Activated effector memory CD4-positive, alpha-beta T cell treated with anti-CD3 and anti-CD28 coated beads, Interleukin-2, amount 50 U/mL, for 16 hours (primary cell): Measurements from ENCODE around the gene SLC25A10.

ENCODE experiments used
- DNase-seq: peaks from one replicate; pipeline ENCODE4 v3.0.0-alpha.2; 2020

The SLC25A10 gene

DNA sequence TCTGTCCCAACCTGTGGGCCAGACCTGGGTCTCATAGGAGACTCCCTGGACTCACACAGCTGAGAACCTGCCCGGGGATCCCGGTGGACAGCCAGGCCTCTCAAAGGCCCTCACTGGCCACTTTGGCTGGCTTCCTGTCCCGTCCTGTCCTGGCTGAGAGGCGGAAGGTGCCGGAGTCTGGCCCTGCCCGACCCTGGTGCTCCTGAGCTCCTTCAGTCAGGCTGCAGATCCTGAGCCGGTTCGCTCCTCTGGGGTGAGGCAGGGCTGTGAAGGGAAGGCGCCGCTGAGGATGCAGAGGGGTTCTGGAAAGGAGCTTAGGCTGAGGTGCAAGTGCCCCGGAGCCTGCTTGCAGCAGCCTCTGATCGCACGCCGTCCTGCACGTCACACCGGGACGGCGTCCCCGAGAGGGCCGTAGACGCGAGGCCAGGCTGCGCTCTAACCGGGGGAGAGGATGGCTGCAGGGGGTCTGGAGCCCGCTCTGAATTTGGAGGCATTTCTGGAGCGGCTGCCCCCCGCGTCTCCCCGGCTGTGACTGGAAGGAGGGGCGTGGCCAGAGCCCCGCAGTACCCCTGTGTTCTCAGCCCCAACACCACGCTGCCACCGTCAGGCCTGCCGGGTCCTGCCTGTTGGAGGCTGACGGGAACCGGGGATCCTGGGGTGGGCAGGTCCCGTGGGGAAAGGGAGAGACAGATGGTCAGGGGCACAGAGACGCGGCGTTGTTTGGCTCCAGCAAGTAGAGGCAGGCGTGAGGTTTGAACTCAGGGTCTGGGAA lies 24.1 kb upstream of the SLC25A10 start:
- DNase-seq: no peak

DNA sequence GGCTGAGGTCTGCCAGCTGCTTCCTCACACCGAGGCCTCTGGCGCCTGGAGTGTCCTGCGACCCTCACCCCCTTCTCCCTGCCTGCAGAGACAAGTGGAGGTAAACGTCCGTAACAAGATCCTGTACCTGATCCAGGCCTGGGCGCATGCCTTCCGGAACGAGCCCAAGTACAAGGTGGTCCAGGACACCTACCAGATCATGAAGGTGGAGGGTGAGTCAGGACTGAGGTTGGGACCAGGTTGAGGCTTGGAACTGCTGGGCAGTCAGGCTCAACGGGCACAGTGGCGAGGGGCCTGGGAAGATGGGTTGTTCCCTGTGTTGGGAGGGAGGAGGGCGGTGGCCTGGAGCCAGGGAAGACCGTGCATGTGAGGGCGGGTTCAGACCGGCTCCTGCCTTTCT lies 23.5 kb upstream of the SLC25A10 start:
- no peak for DNase-seq

GRCh38 chr17:81690066-81690465 lies 22.0 kb upstream of the SLC25A10 start:
- no peak for DNase-seq

- DNase-seq: no peak
Observed at GRCh38 chr17:81690549-81690948, 21.5 kb upstream of the SLC25A10 start.

DNA sequence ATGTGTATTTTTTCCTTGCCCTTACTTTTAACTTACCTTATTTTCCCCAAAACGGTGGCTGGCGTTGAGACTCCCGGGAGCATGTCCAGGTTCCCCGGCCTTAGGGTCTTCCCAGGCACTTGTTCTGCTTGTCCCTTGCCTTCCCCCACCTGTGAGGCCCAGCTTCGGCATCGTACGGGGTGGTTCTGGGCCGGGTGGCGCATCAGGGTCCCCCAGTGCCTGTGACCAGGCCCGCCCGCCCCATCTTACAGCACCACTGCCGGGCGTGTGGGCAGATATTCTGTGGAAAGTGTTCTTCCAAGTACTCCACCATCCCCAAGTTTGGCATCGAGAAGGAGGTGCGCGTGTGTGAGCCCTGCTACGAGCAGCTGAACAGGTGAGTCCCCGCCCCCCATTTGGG lies 20.9 kb upstream of the SLC25A10 start:
- no peak for DNase-seq

GRCh38 chr17:81691608-81692007 lies 20.5 kb upstream of the SLC25A10 start:
- DNase-seq: no peak

DNA sequence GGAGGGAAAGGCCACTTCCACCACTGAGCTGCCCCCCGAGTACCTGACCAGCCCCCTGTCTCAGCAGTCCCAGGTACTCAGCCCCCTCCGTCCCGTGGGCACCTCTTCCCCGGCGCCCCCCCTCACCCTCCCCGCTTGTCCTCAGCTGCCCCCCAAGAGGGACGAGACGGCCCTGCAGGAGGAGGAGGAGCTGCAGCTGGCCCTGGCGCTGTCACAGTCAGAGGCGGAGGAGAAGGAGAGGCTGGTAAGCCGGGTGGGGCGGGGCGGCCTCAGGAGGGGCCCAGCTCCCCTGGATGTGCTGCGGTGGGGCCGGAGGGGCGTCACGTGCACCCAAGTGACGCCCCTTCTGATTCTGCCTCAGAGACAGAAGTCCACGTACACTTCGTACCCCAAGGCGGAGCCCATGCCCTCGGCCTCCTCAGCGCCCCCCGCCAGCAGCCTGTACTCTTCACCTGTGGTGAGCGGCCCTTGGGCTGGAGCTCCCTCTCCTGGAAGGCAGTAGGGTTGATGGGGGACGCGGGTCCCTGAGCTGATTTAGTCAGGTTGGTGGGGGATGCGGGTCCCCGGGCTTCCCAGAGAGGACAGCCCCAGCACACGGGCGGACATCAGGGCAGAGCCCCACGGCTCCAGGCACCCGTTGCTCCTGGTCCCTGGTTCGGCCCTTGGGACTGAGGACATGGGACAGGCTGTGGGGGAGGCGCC lies 18.4 kb upstream of the SLC25A10 start:
- no peak for DNase-seq

DNA sequence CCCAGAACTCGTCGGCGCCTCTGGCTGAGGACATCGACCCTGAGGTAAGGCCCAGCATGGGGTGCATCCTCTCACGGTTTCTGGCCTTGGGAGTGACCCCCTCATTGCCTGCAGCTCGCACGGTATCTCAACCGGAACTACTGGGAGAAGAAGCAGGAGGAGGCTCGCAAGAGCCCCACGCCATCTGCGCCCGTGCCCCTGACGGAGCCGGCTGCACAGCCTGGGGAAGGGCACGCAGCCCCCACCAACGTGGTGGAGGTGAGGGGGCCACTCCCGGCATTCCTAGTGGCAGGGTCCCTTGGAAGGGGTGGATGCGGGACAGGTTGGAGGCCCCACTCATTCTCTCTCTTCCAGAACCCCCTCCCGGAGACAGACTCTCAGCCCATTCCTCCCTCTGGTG lies 17.3 kb upstream of the SLC25A10 start:
- DNase-seq: no peak

DNA sequence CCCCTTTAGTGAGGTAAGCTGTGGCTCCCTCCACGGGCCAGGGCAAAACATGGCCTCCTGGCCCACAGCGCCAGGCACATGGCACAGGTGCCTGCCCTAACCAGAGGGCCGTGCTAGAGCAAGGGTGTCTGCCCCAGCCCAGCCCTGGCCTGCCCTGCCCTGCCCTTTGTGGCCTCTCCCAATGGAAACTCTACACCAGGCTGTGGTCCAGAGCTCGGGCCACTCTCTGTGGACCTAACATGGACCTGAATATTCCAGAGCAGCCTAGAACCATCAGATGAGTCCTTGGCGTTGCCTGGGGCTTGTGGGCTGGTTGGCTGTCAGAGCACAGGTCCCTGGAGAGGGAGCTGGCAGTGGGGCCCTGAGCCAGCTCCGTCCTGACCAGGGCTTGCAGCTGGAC lies 16.9 kb upstream of the SLC25A10 start:
- DNase-seq: no peak

DNA sequence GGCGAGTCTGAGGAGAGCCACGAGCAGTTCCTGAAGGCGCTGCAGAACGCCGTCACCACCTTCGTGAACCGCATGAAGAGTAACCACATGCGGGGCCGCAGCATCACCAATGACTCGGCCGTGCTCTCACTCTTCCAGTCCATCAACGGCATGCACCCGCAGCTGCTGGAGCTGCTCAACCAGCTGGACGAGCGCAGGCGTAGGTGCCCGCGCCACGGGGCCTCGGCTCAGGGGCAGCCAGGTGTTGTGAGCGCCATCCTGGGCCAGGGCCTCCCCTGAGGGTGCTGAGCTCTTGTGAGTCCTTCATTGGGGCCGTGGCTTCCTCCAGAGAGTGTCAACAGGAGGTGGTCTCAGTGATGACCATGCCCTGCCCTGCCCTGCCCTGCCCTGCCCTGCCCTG lies 16.3 kb upstream of the SLC25A10 start:
- no peak for DNase-seq

- DNase-seq: no peak
Observed at GRCh38 chr17:81696218-81696941, 15.7 kb upstream of the SLC25A10 start.

- no peak for DNase-seq
Observed at GRCh38 chr17:81697261-81698044, 14.6 kb upstream of the SLC25A10 start.

GRCh38 chr17:81700353-81701287 lies 11.5 kb upstream of the SLC25A10 start:
- DNase-seq: no peak

DNA sequence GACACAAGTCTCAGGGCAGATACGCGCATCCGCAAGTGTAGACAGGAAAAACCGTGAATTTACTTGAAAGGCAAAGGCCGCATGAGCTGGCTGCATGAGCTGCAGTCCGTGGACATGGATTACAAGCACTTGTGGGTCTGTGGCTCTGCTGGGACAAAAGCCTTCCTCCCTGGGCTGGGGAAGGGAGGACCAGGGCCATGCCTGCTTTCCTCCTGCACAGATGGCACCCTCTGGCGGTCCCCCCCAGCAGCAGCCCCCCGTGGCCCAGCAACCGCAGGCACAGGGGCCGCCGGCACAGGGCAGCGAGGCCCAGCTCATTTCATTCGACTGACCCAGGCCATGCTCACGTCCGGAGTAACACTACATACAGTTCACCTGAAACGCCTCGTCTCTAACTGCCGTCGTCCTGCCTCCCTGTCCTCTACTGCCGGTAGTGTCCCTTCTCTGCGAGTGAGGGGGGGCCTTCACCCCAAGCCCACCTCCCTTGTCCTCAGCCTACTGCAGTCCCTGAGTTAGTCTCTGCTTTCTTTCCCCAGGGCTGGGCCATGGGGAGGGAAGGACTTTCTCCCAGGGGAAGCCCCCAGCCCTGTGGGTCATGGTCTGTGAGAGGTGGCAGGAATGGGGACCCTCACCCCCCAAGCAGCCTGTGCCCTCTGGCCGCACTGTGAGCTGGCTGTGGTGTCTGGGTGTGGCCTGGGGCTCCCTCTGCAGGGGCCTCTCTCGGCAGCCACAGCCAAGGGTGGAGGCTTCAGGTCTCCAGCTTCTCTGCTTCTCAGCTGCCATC lies 10.6 kb upstream of the SLC25A10 start:
- DNase-seq: no peak

GRCh38 chr17:81702934-81703746 lies 8.9 kb upstream of the SLC25A10 start, which contains the start of gene MRPL12:
MRPL12 (plus strand) TSS chr17:81703367; CDS start chr17:81703502, 135 bp downstream.
- peak; percentile 97 for DNase-seq

- DNase-seq: no peak
Observed at GRCh38 chr17:81703747-81704654, 8.1 kb upstream of the SLC25A10 start.

GRCh38 chr17:81705518-81706231 lies 6.4 kb upstream of the SLC25A10 start:
- DNase-seq: peak; percentile 59

- no peak for DNase-seq
Observed at GRCh38 chr17:81706232-81706611, 5.9 kb upstream of the SLC25A10 start.
